ENCODE results near the gene CKAP2L.

DNA sequence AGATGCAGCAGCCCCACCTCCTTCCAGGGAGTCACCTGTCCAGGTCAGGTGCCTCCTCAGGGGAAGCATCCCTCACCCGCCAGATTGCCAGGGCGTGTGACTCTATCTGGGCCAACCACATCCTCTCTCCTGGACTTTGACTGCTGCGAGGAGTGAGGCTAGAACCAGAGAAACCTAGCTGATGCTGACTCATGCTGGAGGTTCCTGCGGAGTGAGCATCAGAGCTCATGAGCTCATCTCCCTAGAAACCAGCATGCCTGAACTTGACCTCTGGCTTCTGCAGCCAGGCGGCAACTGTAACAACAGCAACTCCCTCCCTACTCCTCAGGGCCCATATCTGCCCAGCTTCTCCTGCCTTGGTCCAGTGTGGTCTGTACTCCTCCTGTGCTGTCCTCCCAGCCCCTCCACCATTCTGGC is 71.9 kb downstream of the CKAP2L start:
- TF ChIP-seq CTCF (IDR thresholded peaks at IDR 0.05; ENCODE audit: insufficient read depth, low read depth, low read length) (no peak), EZH2 (IDR thresholded peaks at IDR 0.05; ENCODE audit: insufficient read depth, low read length) (no peak)

Data from astrocyte (in vitro differentiated cells and primary cell).